A204.1 (cell line): Measurements from ENCODE around the gene PSMA7.

Experiments
- FAIRE-seq: peaks from 2 replicates; lab custom pipeline; 2012; peaks lifted over from hg19 to GRCh38; lab: Jason Lieb, UNC

PSMA7 gene

GRCh38 chr20:62136283-62137091 lies 6.7 kb downstream of the PSMA7 start:
- FAIRE-seq = no peak

GRCh38 chr20:62135573-62136266 lies 7.5 kb downstream of the PSMA7 start:
- FAIRE-seq = no peak

- FAIRE-seq = no peak
These were observed 8.4 kb downstream of the PSMA7 start for GRCh38 chr20:62134735-62135231.

GRCh38 chr20:62133864-62134263 lies 9.3 kb downstream of the PSMA7 start:
- no peak for FAIRE-seq

GRCh38 chr20:62133051-62133845 lies 9.9 kb downstream of the PSMA7 start:
- FAIRE-seq = no peak

- FAIRE-seq = no peak
These were observed 10.8 kb downstream of the PSMA7 start for GRCh38 chr20:62132421-62132820.

GRCh38 chr20:62131560-62132320 lies 11.5 kb downstream of the PSMA7 start:
- FAIRE-seq = no peak

GRCh38 chr20:62129731-62130531 lies 13.3 kb downstream of the PSMA7 start:
- no peak for FAIRE-seq

GRCh38 chr20:62128502-62128901 lies 14.7 kb downstream of the PSMA7 start:
- no peak for FAIRE-seq

GRCh38 chr20:62127799-62128198 lies 15.4 kb downstream of the PSMA7 start:
- FAIRE-seq = no peak

GRCh38 chr20:62126141-62126540 lies 17.1 kb downstream of the PSMA7 start:
- FAIRE-seq = no peak

- FAIRE-seq = no peak
These were observed 19.6 kb downstream of the PSMA7 start for GRCh38 chr20:62123450-62124118.

- FAIRE-seq = no peak
These were observed 20.3 kb downstream of the PSMA7 start for GRCh38 chr20:62122654-62123449.

- no peak for FAIRE-seq
These were observed 21.2 kb downstream of the PSMA7 start, which contains the start of gene LSM14B for GRCh38 chr20:62121776-62122653. TSS of gene LSM14B (plus strand) at chr20:62122475. CDS start at chr20:62122667, 192 bp downstream.

GRCh38 chr20:62120990-62121775 lies 22.0 kb downstream of the PSMA7 start:
- no peak for FAIRE-seq

GRCh38 chr20:62120365-62120762 lies 22.8 kb downstream of the PSMA7 start:
- no peak for FAIRE-seq

- no peak for FAIRE-seq
These were observed 23.4 kb downstream of the PSMA7 start for GRCh38 chr20:62119591-62120364.
